Measurements from ENCODE around the gene CAMK1D.

DNA sequence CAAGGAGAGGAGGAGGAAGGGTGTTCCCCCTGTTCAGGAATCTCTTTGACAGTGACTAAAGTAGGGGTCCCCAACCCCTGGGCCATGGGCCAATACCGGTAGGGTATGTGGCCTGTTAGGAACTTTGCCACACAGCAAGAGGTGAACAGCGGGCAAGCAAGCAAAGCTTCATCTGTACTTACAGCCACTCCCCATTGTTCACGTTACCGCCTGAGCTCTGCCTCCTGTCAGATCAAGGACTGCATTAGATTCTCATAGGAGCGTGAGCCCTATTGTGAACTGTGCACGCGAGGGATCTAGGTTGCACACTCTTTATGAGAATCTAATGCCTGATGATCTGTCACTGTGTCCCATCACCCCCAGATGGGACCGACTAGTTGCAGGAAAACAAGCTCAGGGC lies 201.6 kb downstream of the CAMK1D start:
- TF ChIP-seq CTCF (IDR thresholded peaks at IDR 0.05): no peak
- TF ChIP-seq POLR2AphosphoS5 (IDR thresholded peaks at IDR 0.05): no peak
